LNCaP clone FGC (cell line): ENCODE results near the gene KLHL20.
"Not testable (repeated sequence)": the region's sequence is repeated elsewhere in the genome, so short reads cannot be mapped to it uniquely, and the experiment has no call there.

Source experiments
- DNase-seq: peaks from one replicate; pipeline ENCODE4 v3.0.0-alpha.2; 2011; ENCODE audit warnings: low read depth
- H3K4me3 ChIP-seq: 2 replicates; pipeline ENCODE4 v1.5.1; 2011; ENCODE audit warnings: mild to moderate bottlenecking, low read depth, low read length, control low read depth
- TF ChIP-seq, protein P1 (sequence below): IDR thresholded peaks from 2 replicates; pipeline ENCODE4 v1.5.1; 2012; ENCODE audit warnings: mild to moderate bottlenecking; ENCODE audit not compliant: control insufficient read depth, insufficient read depth; ENCODE audit errors: extremely low read depth

Gene KLHL20

DNA sequence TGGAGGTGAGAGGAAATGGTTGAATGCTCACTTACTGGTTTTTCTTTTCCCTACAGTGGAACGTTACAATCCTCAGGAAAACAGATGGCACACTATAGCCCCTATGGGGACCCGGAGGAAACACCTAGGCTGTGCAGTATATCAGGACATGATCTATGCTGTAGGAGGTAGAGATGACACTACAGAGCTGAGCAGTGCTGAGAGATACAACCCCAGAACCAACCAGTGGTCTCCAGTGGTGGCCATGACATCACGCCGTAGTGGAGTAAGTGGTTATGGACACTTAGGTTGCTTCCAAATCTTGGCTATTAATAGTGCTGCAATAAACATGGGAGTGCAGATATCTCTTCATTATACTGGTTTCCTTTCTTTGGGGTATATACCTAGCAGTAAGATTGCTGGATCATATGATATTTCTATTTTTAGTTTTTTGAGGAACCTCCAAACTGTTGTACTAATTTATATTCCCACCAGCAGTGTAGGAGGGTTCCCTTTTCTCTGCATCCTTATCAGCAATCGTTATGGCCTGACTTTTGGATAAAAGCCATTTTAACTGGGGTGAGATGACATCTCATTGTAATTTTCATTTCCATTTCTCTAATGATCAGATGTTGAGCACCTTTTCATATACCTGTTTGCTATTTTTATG lies 60.9 kb downstream of the KLHL20 start:
- no peak overlapping the region for H3K4me3 ChIP-seq
- TF ChIP-seq, protein P1, sequence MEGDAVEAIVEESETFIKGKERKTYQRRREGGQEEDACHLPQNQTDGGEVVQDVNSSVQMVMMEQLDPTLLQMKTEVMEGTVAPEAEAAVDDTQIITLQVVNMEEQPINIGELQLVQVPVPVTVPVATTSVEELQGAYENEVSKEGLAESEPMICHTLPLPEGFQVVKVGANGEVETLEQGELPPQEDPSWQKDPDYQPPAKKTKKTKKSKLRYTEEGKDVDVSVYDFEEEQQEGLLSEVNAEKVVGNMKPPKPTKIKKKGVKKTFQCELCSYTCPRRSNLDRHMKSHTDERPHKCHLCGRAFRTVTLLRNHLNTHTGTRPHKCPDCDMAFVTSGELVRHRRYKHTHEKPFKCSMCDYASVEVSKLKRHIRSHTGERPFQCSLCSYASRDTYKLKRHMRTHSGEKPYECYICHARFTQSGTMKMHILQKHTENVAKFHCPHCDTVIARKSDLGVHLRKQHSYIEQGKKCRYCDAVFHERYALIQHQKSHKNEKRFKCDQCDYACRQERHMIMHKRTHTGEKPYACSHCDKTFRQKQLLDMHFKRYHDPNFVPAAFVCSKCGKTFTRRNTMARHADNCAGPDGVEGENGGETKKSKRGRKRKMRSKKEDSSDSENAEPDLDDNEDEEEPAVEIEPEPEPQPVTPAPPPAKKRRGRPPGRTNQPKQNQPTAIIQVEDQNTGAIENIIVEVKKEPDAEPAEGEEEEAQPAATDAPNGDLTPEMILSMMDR = no peak
- no peak for DNase-seq

DNA sequence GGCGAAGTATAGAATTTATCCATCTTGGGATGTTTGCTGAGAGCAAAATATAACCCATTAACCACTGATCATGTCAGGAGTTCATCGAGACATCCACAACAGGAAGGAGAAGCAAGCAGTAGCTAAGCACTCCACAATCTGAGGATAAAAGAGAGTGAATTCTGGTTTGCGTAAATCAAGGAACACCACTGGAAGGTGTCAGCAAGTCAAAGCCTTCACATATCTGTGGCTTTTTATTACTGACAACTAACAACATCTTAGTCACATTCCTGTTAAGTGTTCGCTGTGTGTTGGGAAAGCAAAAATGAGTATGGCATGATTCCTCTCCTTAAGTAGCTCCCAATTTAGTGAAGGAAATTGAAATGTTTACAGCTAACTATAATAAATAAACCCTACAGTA lies 65.2 kb downstream of the KLHL20 start:
- no peak for DNase-seq
- H3K4me3 ChIP-seq = no peak overlapping the region
- TF ChIP-seq, protein P1 = no peak

DNA sequence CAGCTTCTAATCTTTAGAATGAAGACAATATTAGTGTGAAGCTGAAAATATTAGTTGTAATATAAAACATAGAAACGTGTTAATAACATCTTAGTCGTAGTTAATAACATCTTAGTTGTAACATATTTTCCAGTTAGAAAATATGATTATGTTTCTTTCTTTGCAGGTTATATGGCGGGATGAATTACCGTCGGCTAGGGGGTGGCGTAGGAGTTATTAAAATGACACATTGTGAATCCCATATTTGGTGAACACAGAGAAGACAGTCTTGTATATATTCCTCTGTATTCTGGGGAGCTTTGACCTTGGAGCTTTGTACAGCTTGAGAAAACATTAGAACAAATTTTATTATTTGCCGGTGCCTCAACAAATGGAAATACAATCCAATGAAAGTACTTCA lies 70.2 kb downstream of the KLHL20 start:
- TF ChIP-seq, protein P1 = no peak
- DNase-seq = no peak

DNA sequence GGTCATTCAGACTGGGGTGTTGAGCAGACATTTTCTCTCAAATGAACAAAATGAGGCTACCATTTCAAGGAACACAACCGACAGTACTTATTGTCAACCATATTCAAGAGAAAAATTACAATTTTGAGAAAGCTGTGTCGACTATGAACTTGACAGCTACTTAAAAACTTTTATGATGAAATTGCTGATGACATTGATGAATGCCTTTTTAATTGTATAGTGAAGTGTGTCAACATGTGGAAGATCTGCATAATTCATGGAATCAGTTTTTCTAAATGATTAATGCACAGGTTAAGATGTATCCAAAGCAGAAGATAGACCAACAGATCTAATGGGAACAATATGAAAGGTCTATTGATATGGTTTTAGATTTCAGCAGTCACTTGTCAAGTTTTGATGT lies 75.1 kb downstream of the KLHL20 start:
- DNase-seq = no peak
- H3K4me3 ChIP-seq = no peak overlapping the region
- TF ChIP-seq, protein P1 = no peak

More for the DNA sequence above, 70.2 kb downstream of the KLHL20 start:
- H3K4me3 ChIP-seq = no peak overlapping the region

DNA sequence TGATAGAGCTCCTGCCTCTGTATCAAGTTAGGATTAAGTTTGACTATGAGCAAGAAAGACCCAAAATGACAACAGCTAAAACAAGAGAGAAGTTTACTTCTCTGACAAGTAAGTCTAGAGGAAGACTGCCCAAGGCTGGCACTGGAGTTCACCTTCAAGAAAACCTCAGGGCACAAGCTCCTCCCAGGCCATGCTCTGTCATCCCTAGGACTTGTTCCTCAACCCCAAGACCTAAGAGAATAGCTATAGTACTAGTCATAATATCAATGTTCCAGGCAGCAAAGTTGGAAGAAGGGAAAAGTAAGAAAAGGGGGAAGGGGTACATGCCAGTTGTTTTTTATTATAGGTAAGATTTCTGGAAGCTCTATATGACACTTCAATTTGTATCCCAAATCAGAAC lies 83.3 kb downstream of the KLHL20 start:
- no peak overlapping the region for H3K4me3 ChIP-seq
- TF ChIP-seq, protein P1 = no peak
- no peak for DNase-seq

DNA sequence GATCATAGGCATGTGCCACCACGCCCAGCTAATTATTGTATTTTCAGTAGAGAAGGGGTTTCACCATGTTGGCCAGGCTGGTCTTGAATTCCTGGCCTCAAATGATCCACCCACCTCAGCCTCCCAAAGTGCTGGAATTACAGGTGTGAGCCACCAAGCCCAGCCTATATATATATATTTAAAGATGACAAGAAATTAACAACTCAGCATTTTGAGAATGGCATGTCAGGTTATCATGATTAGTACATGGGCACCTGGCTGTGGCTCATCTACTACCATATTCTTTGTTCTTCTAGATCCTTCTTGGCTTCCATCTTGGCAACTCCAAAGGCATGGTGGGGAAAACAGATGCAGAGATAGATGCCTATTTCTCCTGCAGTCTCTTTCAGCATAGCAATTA lies 85.2 kb downstream of the KLHL20 start:
- H3K4me3 ChIP-seq, DNase-seq: not testable (repeated sequence)

DNA sequence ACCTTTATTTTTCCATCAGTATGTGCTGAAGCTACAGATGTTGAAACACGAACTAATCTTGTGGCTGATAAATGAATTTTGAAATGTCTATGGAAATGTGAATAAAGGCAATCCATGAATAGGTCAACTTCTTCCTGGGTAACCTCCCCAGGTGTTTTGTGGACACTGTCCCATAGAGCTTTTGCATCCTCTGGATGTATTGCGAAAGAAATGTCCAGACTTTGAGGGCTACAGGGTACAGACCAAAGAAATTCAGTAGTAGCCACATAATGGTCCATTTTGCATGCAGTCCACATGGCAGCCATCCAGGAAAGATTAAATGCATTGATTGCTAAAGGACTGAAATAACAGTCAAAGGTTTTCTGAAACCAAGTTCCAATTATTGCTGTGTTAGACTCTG lies 88.2 kb downstream of the KLHL20 start:
- no peak overlapping the region for H3K4me3 ChIP-seq
- TF ChIP-seq, protein P1 = no peak
- DNase-seq = no peak

DNA sequence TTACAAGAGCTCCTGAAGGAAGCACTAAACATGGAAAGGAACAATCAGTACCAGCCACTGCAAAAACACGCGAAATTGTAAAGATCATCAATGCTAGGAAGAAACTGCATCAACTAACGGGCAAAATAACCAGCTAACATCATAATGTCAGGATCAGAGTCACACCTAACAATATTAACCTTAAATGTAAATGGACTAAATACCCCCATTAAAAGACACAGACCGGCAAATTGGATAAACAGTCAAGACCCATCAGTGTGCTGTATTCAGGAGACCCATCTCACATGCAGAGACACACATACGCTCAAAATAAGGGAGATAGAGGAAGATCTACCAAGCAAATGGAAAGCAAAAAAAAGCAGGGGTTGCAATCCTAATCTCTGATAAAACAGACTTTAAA lies 98.9 kb downstream of the KLHL20 start:
- H3K4me3 ChIP-seq, DNase-seq: not testable (repeated sequence)
